ENCODE results near the gene BNC2.

BNC2 gene

DNA sequence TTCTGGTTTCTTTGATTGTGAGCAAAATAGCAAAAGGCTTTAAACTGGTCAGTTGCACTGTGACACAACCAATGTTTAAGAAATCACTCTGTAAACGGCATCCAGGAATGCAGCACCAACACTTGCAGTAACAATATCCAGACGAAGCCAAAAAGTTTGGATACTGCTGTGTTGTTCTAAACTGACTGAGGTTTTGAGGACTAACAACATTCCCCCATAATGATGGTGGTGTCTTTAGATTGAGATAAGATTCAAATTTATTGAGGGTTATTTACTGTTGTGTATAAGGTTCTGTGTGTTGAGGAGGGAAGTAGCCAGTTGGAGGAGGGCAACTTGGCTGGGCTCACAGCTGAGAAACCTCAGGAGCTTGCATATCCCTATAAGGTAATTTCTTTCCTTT, 353.6 kb downstream of the BNC2 start:
- no peaks in the 10 kb centered on the region for H3F3A ChIP-seq (ENCODE audit: insufficient read depth, low read length)
- H4K20me1 ChIP-seq (ENCODE audit: insufficient read depth, low read length): no peaks in the 10 kb centered on the region
- H3K36me3 ChIP-seq (ENCODE audit: insufficient read depth, low read length): no peaks in the 10 kb centered on the region
- H2AFZ ChIP-seq (ENCODE audit: low read length): no peak overlapping the region
- H3K9me3 ChIP-seq (ENCODE audit: low read length): no peaks in the 10 kb centered on the region
- TF ChIP-seq EZH2 (IDR thresholded peaks at IDR 0.05; ENCODE audit: borderline replicate concordance, low read length) (no peak), CTCF (IDR thresholded peaks at IDR 0.05; ENCODE audit: low read length) (no peak)
- no peaks in the 10 kb centered on the region for H3K4me1 ChIP-seq (ENCODE audit: insufficient read depth, low read length, severe bottlenecking)
- H3K4me2 ChIP-seq (ENCODE audit: low read length): no peak overlapping the region
- H3K27ac ChIP-seq (ENCODE audit: low read depth, low read length, poor library complexity, severe bottlenecking): no peak overlapping the region
- H3K27me3 ChIP-seq (ENCODE audit: insufficient read depth, low read length): no peaks in the 10 kb centered on the region
- no peaks in the 10 kb centered on the region for H3K9me2 ChIP-seq (ENCODE audit: low read depth, low read length)
- no peaks in the 10 kb centered on the region for H3K79me2 ChIP-seq (ENCODE audit: insufficient read depth, low read length)
- H3K4me3 ChIP-seq (ENCODE audit: low read depth, low read length, poor library complexity, severe bottlenecking): no peak overlapping the region
- no peak overlapping the region for H3K9ac ChIP-seq (ENCODE audit: low read length)

GRCh38 chr9:16515879-16516301, 354.6 kb downstream of the BNC2 start:
- Histone ChIP-seq H3K36me3 (ENCODE audit: insufficient read depth, low read length) (no peaks in the 10 kb centered on the region), H3K9me2 (ENCODE audit: low read depth, low read length) (no peaks in the 10 kb centered on the region), H4K20me1 (ENCODE audit: insufficient read depth, low read length) (no peaks in the 10 kb centered on the region), H3K4me2 (ENCODE audit: low read length) (no peak overlapping the region), H2AFZ (ENCODE audit: low read length) (no peak overlapping the region), H3K27me3 (ENCODE audit: insufficient read depth, low read length) (no peaks in the 10 kb centered on the region), H3K4me3 (ENCODE audit: low read depth, low read length, poor library complexity, severe bottlenecking) (no peak overlapping the region), H3K27ac (ENCODE audit: low read depth, low read length, poor library complexity, severe bottlenecking) (no peak overlapping the region), H3K79me2 (ENCODE audit: insufficient read depth, low read length) (no peaks in the 10 kb centered on the region), H3K9me3 (ENCODE audit: low read length) (no peaks in the 10 kb centered on the region), H3K4me1 (ENCODE audit: insufficient read depth, low read length, severe bottlenecking) (no peaks in the 10 kb centered on the region), H3K9ac (ENCODE audit: low read length) (no peak overlapping the region), H3F3A (ENCODE audit: insufficient read depth, low read length) (no peaks in the 10 kb centered on the region)
- TF ChIP-seq CTCF (IDR thresholded peaks at IDR 0.05; ENCODE audit: low read length) (no peak), EZH2 (IDR thresholded peaks at IDR 0.05; ENCODE audit: borderline replicate concordance, low read length) (no peak)

DNA sequence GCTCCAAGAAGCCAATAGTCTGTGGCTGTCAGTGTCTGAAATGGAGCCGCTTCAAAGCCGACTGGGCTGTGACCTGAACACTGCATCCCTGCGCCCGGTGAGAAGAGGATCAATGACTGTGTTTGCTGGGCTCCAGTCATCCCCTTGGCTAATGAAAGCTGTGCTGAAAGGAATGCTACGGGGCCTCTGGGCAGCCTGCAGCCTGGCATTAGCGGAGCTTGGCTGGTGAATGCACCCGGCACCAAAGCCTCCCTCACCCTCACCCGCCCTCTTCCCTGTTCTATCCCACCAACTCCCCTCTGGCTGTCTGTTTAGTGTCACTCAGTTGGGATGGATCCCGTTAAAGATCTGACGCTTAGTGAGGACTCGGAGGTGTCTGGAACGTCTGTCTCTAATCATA, 355.3 kb downstream of the BNC2 start:
- no peak overlapping the region for H3K9ac ChIP-seq (ENCODE audit: low read length)
- no peaks in the 10 kb centered on the region for H4K20me1 ChIP-seq (ENCODE audit: insufficient read depth, low read length)
- H3K27me3 ChIP-seq (ENCODE audit: insufficient read depth, low read length): no peaks in the 10 kb centered on the region
- no peaks in the 10 kb centered on the region for H3K79me2 ChIP-seq (ENCODE audit: insufficient read depth, low read length)
- H3K4me1 ChIP-seq (ENCODE audit: insufficient read depth, low read length, severe bottlenecking): no peaks in the 10 kb centered on the region
- H3K4me2 ChIP-seq (ENCODE audit: low read length): no peak overlapping the region
- TF ChIP-seq EZH2 (IDR thresholded peaks at IDR 0.05; ENCODE audit: borderline replicate concordance, low read length): no peak
- no peak for TF ChIP-seq CTCF (IDR thresholded peaks at IDR 0.05; ENCODE audit: low read length)
- H3F3A ChIP-seq (ENCODE audit: insufficient read depth, low read length): no peaks in the 10 kb centered on the region
- no peak overlapping the region for H3K27ac ChIP-seq (ENCODE audit: low read depth, low read length, poor library complexity, severe bottlenecking)
- H3K4me3 ChIP-seq (ENCODE audit: low read depth, low read length, poor library complexity, severe bottlenecking): no peak overlapping the region
- H3K9me3 ChIP-seq (ENCODE audit: low read length): no peaks in the 10 kb centered on the region
- no peaks in the 10 kb centered on the region for H3K36me3 ChIP-seq (ENCODE audit: insufficient read depth, low read length)
- H3K9me2 ChIP-seq (ENCODE audit: low read depth, low read length): no peaks in the 10 kb centered on the region
- no peak overlapping the region for H2AFZ ChIP-seq (ENCODE audit: low read length)
